PC-3 (cell line): ENCODE results near the gene DPT.

Source experiments
- EZH2phosphoT487 ChIP-seq: fragments of 300-600 bp; sonication (generic); IDR thresholded peaks from 2 replicates; pipeline ENCODE4 v1.6.1; 2018; ENCODE audit warnings: mild to moderate bottlenecking, antibody characterized with exemption, low read length, borderline replicate concordance
- TF ChIP-seq, protein P1 (sequence below): fragments of 300-600 bp; sonication (generic); conservative IDR thresholded peaks from 2 replicates; pipeline ENCODE4 v1.5.1; 2017; ENCODE audit warnings: antibody characterized with exemption, low read depth, mild to moderate bottlenecking, low read length

DNA sequence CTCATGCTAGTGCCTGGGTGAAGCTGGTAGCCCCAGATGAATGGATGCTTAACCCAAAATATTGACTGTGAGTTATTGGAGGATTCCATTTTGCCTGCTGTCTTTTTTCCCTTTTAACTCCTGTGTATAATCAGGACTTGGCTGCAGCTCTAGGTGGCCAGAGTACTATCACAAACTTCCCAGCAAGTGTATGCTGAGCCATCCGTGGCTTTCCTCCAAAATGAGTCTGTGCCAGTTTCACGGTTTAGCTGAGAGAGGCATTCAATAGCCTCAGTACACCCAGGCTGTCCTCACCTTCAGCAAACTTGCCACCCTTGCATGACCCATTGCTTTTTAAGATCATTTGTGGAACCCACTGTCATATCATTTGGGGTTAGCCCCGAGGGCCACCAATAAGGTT, 5.3 kb upstream of the DPT start:
- TF ChIP-seq, protein P1, sequence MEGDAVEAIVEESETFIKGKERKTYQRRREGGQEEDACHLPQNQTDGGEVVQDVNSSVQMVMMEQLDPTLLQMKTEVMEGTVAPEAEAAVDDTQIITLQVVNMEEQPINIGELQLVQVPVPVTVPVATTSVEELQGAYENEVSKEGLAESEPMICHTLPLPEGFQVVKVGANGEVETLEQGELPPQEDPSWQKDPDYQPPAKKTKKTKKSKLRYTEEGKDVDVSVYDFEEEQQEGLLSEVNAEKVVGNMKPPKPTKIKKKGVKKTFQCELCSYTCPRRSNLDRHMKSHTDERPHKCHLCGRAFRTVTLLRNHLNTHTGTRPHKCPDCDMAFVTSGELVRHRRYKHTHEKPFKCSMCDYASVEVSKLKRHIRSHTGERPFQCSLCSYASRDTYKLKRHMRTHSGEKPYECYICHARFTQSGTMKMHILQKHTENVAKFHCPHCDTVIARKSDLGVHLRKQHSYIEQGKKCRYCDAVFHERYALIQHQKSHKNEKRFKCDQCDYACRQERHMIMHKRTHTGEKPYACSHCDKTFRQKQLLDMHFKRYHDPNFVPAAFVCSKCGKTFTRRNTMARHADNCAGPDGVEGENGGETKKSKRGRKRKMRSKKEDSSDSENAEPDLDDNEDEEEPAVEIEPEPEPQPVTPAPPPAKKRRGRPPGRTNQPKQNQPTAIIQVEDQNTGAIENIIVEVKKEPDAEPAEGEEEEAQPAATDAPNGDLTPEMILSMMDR: no peak
- TF ChIP-seq EZH2phosphoT487: no peak
